DOHH2 (cell line): ENCODE data around the gene SLC5A12.

Experiments used
- H3F3A ChIP-seq: fragments of 200-600 bp; sonication (generic), shearing (Covaris generic); 2 replicates; pipeline ENCODE4 v1.6.0; 2016; ENCODE audit warnings: antibody characterized with exemption, mild to moderate bottlenecking; ENCODE audit not compliant: control insufficient read depth, insufficient read depth
- H3K27ac ChIP-seq: fragments of 200-600 bp; sonication (generic); 2 replicates; pipeline ENCODE4 v1.5.1; 2014; ENCODE audit warnings: low read depth, mild to moderate bottlenecking, low read length, moderate library complexity
- H3K27me3 ChIP-seq: fragments of 200-600 bp; sonication (generic); 2 replicates; pipeline ENCODE4 v1.6.1; 2014; ENCODE audit warnings: mild to moderate bottlenecking, low read length, mixed read lengths; ENCODE audit not compliant: control insufficient read depth
- H3K36me3 ChIP-seq: fragments of 200-600 bp; sonication (generic); 2 replicates; pipeline ENCODE4 v1.6.1; 2014; ENCODE audit warnings: mild to moderate bottlenecking, low read length, moderate library complexity, mixed read lengths; ENCODE audit not compliant: control insufficient read depth
- H3K4me1 ChIP-seq: fragments of 200-600 bp; sonication (generic); 2 replicates; pipeline ENCODE4 v1.6.1; 2014; ENCODE audit warnings: mild to moderate bottlenecking, low read length, mixed read lengths; ENCODE audit not compliant: control insufficient read depth
- H3K4me2 ChIP-seq: fragments of 200-600 bp; sonication (generic); 2 replicates; pipeline ENCODE4 v1.6.0; 2014; ENCODE audit warnings: mild to moderate bottlenecking, low read length, moderate library complexity
- H3K4me3 ChIP-seq: fragments of 200-600 bp; sonication (generic); 2 replicates; pipeline ENCODE4 v1.5.1; 2014; ENCODE audit warnings: mild to moderate bottlenecking, low read length, mixed read lengths
- H3K79me2 ChIP-seq: fragments of 200-600 bp; sonication (generic); 2 replicates; pipeline ENCODE4 v1.6.1; 2014; ENCODE audit warnings: mild to moderate bottlenecking, low read length, mixed read lengths; ENCODE audit not compliant: control insufficient read depth
- H3K9me2 ChIP-seq: fragments of 200-600 bp; sonication (generic); replicated peaks from 2 replicates; pipeline ENCODE4 v1.6.1; 2014; ENCODE audit warnings: mild to moderate bottlenecking, low read length, mixed read lengths; ENCODE audit not compliant: control insufficient read depth
- H3K9me3 ChIP-seq: fragments of 200-600 bp; sonication (generic); 2 replicates; pipeline ENCODE4 v1.6.1; 2014; ENCODE audit warnings: antibody characterized with exemption, low read length, mixed read lengths; ENCODE audit not compliant: control insufficient read depth, insufficient read depth
- H4K20me1 ChIP-seq: fragments of 200-600 bp; sonication (generic); 2 replicates; pipeline ENCODE4 v1.6.0; 2014; ENCODE audit warnings: low read depth, mild to moderate bottlenecking, antibody characterized with exemption, low read length, moderate library complexity; ENCODE audit not compliant: control insufficient read depth, insufficient read depth
- EZH2phosphoT487 ChIP-seq: fragments of 200-600 bp; sonication (generic); IDR thresholded peaks from 2 replicates; pipeline ENCODE4 v1.6.1; 2017; ENCODE audit warnings: borderline replicate concordance, mild to moderate bottlenecking, antibody characterized with exemption, low read length, moderate library complexity, mixed read lengths
- TF ChIP-seq, protein P1 (sequence below): fragments of 200-600 bp; sonication (generic); IDR thresholded peaks from one replicate; pipeline ENCODE4 v1.5.1; 2014; ENCODE audit warnings: antibody characterized with exemption, mild to moderate bottlenecking, low read depth, low read length; ENCODE audit not compliant: poor library complexity, severe bottlenecking

Gene SLC5A12

DNA sequence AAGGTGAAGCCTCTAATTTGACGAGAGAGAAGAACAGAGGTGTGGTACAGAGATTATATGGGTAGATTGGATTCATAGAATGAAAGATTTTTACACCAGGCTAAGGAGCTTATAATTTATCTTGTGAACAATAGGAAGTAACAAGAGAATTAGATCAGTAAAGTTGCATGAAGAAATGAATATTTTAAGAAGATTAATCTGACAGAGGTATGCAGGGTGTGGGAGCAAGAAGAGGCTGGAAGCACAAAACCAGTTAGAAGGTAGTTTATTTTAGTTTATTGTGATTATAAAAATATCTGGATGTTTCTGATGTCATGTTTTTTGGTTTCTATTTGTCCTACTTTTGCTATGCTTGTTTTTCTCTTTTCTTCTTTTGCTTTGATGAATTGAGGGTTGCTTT lies 15.7 kb downstream of the SLC5A12 start:
- no peaks in the 10 kb centered on the region; the same call in 1 of the 2 replicates for H3K27me3 ChIP-seq
- H3K27ac ChIP-seq, result no peak overlapping the region
- H3K9me2 ChIP-seq, result no peaks in the 10 kb centered on the region
- H4K20me1 ChIP-seq, result no peaks in the 10 kb centered on the region
- H3K36me3 ChIP-seq, result no peaks in the 10 kb centered on the region
- no peak for TF ChIP-seq EZH2phosphoT487
- TF ChIP-seq, protein P1, sequence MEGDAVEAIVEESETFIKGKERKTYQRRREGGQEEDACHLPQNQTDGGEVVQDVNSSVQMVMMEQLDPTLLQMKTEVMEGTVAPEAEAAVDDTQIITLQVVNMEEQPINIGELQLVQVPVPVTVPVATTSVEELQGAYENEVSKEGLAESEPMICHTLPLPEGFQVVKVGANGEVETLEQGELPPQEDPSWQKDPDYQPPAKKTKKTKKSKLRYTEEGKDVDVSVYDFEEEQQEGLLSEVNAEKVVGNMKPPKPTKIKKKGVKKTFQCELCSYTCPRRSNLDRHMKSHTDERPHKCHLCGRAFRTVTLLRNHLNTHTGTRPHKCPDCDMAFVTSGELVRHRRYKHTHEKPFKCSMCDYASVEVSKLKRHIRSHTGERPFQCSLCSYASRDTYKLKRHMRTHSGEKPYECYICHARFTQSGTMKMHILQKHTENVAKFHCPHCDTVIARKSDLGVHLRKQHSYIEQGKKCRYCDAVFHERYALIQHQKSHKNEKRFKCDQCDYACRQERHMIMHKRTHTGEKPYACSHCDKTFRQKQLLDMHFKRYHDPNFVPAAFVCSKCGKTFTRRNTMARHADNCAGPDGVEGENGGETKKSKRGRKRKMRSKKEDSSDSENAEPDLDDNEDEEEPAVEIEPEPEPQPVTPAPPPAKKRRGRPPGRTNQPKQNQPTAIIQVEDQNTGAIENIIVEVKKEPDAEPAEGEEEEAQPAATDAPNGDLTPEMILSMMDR, result no peak
- H3K4me1 ChIP-seq, result no peaks in the 10 kb centered on the region
- no peaks in the 10 kb centered on the region for H3K79me2 ChIP-seq
- H3K4me2 ChIP-seq, result no peak overlapping the region
- H3F3A ChIP-seq, result no peaks in the 10 kb centered on the region
- H3K4me3 ChIP-seq, result no peak overlapping the region
- no peaks in the 10 kb centered on the region for H3K9me3 ChIP-seq

DNA sequence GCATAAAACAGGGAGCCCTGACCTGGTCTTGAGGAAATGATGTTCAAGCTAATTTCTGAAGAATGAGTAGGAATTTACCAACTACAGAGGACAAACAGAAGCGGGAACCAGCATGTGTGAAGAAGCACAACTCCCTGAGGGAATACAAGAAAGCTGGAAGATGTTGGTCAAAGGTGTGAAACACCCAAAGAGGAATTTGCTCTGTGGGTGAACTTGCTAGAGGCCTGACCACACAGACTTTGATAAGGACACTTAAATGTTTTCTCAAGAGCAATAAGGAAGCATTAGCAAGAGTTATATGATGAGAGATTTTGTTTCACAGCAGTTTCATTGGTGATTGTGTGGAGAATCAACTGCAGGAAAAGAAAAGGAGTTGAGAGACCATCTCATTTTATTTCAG lies 17.6 kb downstream of the SLC5A12 start:
- Histone ChIP-seq H3K4me2 (no peak overlapping the region), H3K79me2 (no peaks in the 10 kb centered on the region)
- TF ChIP-seq, protein P1, result no peak
- TF ChIP-seq EZH2phosphoT487, result no peak

DNA sequence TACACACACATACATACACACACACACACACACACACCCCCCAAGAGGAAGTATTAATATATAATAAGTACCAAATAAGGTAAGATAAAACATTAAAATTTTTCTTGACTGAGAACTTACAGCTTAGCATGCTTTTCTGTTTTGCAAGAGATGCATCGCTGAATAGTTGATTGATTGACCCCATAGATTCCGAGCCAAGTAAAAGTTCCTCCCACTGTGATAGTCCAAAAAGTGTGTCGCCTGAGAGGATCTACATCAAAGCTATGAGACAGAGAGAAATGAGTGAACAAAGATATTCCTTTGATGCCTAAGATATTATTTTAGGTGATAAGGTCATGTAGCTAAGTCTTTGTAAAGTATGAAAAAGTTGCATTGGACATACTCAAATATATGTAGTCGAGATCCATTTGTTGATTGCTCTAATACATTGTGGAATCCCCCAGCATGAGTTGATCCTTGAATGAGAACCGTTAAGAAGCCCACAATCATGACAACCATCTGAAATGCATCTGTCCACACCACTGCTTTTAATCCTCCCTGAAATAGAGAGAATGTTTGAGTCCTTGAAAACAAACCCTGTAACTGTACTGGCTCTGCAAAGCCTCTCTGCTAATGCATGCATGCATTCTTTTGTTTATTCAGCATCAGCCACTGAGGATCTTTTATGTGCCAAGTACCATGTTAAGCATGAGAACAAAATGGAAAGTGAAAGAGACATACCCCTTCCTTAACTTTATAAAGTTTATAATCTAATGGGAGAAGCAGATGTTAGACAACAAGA lies 18.3 kb downstream of the SLC5A12 start:
- H4K20me1 ChIP-seq, result no peaks in the 10 kb centered on the region

More for the DNA sequence above, 17.6 kb downstream of the SLC5A12 start:
- Histone ChIP-seq H3K9me2 (no peaks in the 10 kb centered on the region), H3K27ac (no peak overlapping the region), H3F3A (no peaks in the 10 kb centered on the region), H3K36me3 (no peaks in the 10 kb centered on the region), H3K27me3 (no peaks in the 10 kb centered on the region), H3K4me3 (no peak overlapping the region), H3K4me1 (no peaks in the 10 kb centered on the region), H3K9me3 (no peaks in the 10 kb centered on the region), H4K20me1 (no peaks in the 10 kb centered on the region)

More for the DNA sequence above, 18.3 kb downstream of the SLC5A12 start:
- Histone ChIP-seq H3K27ac (no peak overlapping the region), H3K9me2 (no peaks in the 10 kb centered on the region), H3K4me2 (no peak overlapping the region), H3K79me2 (no peaks in the 10 kb centered on the region), H3K36me3 (no peaks in the 10 kb centered on the region), H3K4me1 (no peaks in the 10 kb centered on the region), H3K4me3 (no peak overlapping the region), H3F3A (no peaks in the 10 kb centered on the region), H3K27me3 (no peaks in the 10 kb centered on the region), H3K9me3 (no peaks in the 10 kb centered on the region)
- TF ChIP-seq, protein P1, result no peak
- TF ChIP-seq EZH2phosphoT487, result no peak
